ENCODE results near the gene BPIFA3.

- TF ChIP-seq POLR2AphosphoS5 (IDR thresholded peaks at IDR 0.05; ENCODE audit: low read depth, low read length): no peak
- TF ChIP-seq CTCF (IDR thresholded peaks at IDR 0.05 in 2 of 3, conservative IDR thresholded peaks at IDR 0.05 in 1 of 3; ENCODE audit: borderline replicate concordance in 1 of 3, insufficient read depth in 1 of 3, low read depth in 2 of 3, low read length in 2 of 3): no peak
- TF ChIP-seq EGR1 (IDR thresholded peaks at IDR 0.05; ENCODE audit: low read depth): no peak
- TF ChIP-seq POLR2A (IDR thresholded peaks at IDR 0.05; ENCODE audit: borderline replicate concordance, extremely low read depth, insufficient read depth, insufficient read length): no peak
- TF ChIP-seq EZH2 (IDR thresholded peaks at IDR 0.05): no peak
- no peak for TF ChIP-seq CEBPB (IDR thresholded peaks at IDR 0.05; ENCODE audit: low read depth)
- no peak for TF ChIP-seq EZH2phosphoT487 (IDR thresholded peaks at IDR 0.05; ENCODE audit: borderline replicate concordance)
- TF ChIP-seq TCF7L2 (IDR thresholded peaks at IDR 0.05; ENCODE audit: borderline replicate concordance, extremely low read depth, insufficient read depth, insufficient read length): no peak
- TF ChIP-seq, protein P1, sequence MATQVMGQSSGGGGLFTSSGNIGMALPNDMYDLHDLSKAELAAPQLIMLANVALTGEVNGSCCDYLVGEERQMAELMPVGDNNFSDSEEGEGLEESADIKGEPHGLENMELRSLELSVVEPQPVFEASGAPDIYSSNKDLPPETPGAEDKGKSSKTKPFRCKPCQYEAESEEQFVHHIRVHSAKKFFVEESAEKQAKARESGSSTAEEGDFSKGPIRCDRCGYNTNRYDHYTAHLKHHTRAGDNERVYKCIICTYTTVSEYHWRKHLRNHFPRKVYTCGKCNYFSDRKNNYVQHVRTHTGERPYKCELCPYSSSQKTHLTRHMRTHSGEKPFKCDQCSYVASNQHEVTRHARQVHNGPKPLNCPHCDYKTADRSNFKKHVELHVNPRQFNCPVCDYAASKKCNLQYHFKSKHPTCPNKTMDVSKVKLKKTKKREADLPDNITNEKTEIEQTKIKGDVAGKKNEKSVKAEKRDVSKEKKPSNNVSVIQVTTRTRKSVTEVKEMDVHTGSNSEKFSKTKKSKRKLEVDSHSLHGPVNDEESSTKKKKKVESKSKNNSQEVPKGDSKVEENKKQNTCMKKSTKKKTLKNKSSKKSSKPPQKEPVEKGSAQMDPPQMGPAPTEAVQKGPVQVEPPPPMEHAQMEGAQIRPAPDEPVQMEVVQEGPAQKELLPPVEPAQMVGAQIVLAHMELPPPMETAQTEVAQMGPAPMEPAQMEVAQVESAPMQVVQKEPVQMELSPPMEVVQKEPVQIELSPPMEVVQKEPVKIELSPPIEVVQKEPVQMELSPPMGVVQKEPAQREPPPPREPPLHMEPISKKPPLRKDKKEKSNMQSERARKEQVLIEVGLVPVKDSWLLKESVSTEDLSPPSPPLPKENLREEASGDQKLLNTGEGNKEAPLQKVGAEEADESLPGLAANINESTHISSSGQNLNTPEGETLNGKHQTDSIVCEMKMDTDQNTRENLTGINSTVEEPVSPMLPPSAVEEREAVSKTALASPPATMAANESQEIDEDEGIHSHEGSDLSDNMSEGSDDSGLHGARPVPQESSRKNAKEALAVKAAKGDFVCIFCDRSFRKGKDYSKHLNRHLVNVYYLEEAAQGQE (IDR thresholded peaks at IDR 0.05; ENCODE audit: low read depth): no peak
- no peak for TF ChIP-seq CBX3 (IDR thresholded peaks at IDR 0.05; ENCODE audit: low read depth)
Measured at GRCh38 chr20:33176101-33176500, 41.1 kb upstream of the BPIFA3 start.

Data from HCT116 (cell line).